SK-N-MC (cell line): ENCODE data around the gene GABRP.

Source experiments
- EZH2 ChIP-seq: fragments of 200-600 bp; sonication (generic); IDR thresholded peaks from one replicate; pipeline ENCODE4 v1.6.1; 2017; ENCODE audit warnings: antibody characterized with exemption
- POLR2AphosphoS5 ChIP-seq: IDR thresholded peaks from 2 replicates; pipeline ENCODE4 v1.6.1; 2012; ENCODE audit warnings: mild to moderate bottlenecking, low read depth, low read length, borderline replicate concordance

DNA sequence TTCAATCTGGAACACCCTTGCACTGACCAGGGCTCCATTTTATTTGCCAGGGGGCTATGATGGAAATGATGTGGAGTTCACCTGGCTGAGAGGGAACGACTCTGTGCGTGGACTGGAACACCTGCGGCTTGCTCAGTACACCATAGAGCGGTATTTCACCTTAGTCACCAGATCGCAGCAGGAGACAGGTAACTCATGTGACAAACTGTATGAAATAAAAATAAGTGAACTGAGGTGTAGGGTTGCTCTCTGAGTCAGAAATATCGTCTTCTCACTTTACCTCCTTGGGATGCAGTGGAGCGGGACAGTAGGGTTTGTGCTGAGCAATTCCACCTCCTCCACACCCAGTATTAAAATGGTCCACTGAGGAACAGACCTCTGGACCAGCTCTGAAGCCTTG is 22.1 kb downstream of the GABRP start:
- TF ChIP-seq POLR2AphosphoS5 (no peak), EZH2 (no peak)
